NCI-H2107 treated with DMSO at 0.1 percent for 48 hours (cell line): ENCODE measurements around the gene CALHM3.

Experiments used
- DNase-seq: peaks from one replicate; lab custom pipeline; 2025; ENCODE audit not compliant: unreplicated experiment; lab: John Stamatoyannopoulos, UW

CALHM3 gene

GRCh38 chr10:103451091-103451813 lies 27.8 kb downstream of the CALHM3 start:
- DNase-seq = no peak

DNA sequence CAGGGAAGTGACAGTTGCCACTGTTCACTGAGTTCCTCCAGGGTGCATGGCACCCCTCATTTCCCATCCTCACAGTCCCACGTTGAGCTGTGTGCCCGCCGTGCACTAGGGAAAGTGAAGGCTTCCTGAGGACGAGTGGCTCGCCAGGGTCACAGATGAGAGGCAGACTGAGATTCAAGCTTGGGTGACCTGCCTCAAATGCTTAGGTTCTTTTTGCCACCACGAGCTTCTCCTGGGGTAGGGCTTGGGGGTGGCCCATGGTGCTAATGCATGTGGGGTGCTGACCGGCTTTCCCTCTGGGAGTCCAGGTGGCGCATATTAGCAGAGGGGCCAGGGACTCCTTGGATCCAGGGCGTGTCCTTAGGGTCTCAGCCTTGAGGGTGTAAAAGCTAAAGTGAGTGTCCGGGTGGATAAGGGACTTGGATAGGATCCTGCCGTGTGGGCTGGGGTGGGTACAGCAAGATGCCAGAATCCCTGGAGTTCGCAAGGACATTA lies 28.8 kb downstream of the CALHM3 start:
- no peak for DNase-seq

DNA sequence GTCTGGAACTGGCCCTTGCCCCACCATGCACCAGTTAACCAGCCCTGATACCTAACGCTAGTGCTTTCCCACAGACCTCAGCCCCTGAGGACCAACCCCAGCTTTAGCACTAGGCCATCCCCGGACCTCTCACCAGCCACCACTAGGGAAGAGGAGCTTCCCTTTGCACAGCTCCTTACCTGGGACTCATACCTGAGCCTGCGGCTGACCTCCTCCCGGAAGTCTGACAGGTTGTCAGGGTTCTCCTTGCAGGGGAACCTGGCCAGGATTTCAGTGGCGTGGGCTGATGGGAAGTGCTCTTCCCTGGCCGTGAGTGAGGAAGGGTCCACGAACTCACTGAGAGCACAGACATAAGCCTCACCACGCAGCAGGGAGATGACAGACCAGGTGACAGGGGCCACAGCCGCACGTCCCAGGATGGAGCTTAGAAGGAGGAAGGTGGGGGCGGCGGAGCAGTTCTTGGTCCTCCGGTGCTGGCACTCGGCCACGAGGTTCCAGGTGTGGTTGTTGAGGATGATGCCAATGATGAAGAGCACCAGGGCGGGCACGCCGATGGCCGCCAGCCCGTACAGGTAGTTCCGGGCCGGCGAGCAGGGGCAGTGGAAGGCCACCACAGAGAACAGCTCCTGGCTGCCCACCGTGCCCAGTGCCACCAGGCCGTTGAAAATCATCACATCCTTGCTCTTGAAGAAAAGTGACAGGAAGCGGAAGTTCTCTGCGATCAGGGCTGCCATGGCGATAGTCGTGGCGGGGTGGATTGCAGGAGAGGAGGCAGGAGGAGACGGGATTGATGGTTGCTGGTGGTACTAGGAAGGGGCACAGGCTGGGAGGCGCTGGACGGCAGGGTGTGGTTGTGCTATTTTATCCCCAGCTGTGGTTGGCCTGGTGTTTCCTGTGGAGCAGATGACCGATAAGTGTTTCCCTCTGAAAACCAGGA lies 29.6 kb downstream of the CALHM3 start:
- no peak for DNase-seq

DNA sequence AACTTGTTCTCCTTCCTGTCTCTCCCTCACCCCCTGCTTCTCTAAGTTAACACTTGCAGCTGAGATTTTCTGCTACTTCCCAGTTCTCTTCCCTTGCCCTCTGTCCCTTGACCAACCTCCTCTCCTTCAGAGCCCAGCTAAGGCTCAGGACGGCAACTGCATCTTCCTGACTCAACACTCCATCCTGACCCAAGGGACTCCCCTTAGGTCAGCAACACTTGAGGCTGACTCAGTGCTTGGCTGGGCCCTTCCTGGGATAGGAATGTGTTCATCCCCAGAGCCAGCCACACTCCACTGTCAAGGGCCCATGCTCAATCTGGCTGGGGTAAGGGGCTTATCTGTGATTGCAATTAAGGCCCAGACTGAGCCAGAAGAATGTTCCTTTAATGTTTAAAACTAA lies 30.3 kb downstream of the CALHM3 start:
- no peak for DNase-seq

DNA sequence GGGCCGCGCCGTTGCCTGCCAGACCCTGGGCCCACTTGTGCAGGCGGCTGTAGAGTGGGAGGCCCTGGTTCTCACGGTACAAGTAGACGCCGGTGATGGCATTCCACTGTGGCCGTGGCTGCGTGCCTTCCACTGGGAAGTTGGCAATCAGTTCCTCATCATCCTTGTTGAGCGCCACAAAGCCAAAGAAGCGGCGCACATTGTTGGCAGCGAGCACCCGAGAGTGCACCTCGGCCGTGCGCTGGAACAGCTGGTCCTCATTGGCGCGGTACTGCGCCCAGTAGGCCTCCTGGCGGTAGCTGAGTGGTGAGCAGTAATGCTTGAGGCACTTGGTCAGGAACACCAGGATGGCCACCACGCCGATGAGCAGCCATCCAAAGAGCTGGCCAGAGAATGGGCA lies 31.9 kb downstream of the CALHM3 start:
- no peak for DNase-seq

GRCh38 chr10:103445767-103446567 lies 33.1 kb downstream of the CALHM3 start:
- no peak for DNase-seq

DNA sequence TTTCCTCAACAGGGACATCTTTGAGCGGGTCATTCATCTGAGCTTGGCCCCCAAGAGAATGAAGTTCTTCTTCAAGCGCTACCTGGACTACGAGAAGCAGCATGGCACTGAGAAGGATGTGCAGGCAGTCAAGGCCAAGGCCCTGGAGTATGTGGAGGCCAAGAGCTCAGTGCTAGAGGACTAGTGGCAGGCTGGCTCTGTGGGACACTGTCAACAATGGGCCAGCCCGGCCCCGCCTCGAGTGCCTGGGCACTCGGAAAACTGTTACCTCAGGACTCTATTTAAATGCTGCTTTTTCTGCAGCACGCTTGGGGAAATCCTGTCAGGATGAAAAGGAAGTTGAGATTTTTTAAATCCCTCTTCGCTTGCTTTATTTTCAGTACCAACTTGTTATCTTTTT lies 33.7 kb downstream of the CALHM3 start:
- DNase-seq = no peak

GRCh38 chr10:103444478-103444877 lies 34.6 kb downstream of the CALHM3 start:
- DNase-seq = no peak

- no peak for DNase-seq
Measured at GRCh38 chr10:103443475-103444185, 35.4 kb downstream of the CALHM3 start.

GRCh38 chr10:103442031-103442461 lies 37.0 kb downstream of the CALHM3 start:
- DNase-seq = no peak

- DNase-seq = no peak
Measured at GRCh38 chr10:103441611-103442010, 37.4 kb downstream of the CALHM3 start.

DNA sequence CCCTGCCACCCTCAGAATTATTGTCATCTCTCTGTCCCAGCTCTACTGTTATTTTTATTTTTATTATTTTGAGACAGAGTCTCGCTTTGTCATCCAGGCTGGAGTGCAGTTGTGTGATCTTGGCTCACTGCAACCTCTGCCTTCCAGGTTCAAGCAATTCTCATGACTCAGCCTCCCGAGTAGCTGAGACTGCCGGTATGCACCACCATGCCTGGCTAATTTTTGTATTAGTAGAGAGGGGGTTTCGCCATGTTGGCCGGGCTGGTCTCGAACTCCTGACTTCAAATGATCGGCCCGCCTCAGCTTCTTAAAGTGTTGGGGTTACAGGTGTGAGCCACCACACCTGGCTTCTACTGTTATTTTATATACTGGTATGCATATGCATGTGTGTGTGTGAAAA lies 37.8 kb downstream of the CALHM3 start:
- no peak for DNase-seq

DNA sequence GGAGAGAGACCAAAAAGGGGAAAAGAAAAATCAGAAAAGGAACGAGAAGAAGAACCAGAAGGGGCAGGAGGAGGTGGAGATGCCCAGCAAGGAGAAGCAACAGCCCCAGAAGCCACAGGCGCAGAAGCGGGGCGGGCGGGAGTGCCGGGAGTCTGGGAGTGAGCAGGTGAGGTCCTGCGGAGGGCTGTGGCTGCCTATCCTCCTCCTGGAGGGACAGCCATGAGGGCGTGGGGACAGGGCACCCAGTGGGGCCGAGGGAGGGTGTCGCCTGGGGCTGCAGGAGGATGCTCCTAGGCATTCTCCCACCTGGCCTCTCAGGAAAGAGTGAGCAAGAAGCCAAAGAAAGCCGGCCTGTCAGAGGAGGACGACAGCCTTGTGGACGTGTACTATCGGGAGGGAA lies 38.6 kb downstream of the CALHM3 start:
- no peak for DNase-seq

DNA sequence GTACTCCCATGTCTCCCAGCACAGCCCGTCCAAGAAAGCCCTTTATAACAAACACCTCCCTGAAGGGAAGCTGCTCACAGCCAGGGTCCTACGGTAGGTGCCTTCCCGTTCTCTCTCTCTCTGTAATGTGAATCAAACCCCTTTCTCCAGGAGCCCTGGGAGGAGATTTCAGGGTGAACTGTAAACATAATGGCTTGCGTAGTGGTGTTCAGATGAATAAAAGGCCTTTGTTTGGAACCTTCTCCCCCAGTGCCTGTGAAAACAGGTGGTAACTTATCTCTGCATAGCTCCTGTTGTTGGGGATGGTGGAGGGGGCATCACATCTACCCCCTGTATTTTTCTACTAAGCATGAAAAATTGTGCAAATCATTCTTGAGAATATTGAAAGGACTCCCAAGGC lies 39.3 kb downstream of the CALHM3 start:
- DNase-seq = no peak

DNA sequence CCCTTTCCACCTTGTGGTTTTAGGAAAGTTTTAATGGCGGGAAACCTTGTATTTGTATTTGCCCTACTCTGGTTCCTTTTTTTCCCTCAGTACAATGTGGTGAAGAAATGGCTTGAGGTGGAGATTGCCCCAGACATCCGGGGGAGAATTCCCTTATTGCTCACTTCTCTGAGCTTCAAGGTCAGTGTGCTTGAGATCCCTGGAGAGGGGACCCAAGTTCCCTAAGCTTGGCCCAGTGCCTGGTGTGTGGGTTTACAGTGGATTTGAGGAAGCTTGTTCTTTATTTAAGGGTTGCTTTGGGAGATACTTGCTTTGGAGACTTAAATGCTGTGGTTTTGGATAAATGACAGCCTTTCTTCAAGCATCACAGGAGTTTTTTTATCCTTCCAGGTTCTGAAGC lies 45.2 kb downstream of the CALHM3 start:
- no peak for DNase-seq

GRCh38 chr10:103431902-103432301 lies 47.1 kb downstream of the CALHM3 start:
- no peak for DNase-seq

GRCh38 chr10:103429647-103430046 lies 49.4 kb downstream of the CALHM3 start:
- no peak for DNase-seq

DNA sequence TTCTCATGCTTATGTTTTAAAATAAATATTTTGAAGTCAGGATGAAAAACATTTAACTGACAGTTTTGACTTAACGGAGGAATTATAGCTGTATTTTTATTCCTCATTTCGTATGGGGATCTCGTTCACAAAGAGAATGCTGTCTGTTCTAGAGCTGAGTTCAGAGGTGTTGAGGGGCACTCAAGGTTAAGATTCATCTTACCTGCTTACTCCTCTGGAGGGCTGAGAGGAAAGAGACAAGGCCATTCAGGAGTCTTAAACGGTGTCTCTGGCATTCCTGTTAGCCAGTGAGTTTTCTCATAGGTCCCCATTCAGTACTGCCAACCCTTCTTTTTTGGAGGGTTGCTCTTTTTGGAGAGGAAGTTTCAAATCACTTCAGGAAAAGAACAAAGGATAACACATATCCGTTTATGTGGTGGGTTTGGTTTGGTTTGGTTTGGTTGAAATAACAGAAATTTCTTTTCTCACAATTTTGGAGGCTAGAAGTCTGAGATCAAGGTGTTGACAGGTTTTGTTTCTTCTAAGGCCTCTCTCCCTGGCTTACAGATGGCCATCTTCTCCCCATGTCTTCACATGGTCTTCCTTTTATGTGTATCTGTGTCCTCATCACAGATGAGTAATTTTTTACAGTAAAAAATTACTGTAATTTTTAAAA lies 49.9 kb downstream of the CALHM3 start:
- no peak for DNase-seq

DNA sequence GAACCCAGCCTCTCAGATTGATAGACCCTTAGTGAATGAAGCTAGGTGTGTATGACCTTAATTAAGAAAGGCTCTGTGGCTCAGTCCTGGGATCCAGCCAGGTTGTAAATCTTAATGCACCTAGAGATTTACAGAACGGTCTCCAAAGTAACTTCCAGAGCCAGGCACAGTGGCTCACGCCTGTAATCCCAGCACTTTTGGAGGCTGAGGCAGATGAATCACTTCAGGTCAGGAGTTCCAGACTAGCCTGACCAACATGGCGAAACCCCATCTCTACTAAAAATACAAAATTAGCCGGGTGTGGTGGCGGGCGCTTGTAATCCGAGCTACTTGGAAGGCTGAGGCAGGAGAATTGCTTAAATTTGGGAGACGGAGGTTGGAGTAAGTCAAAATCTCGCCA lies 51.2 kb downstream of the CALHM3 start:
- no peak for DNase-seq

- no peak for DNase-seq
Measured at GRCh38 chr10:103423748-103424147, 55.3 kb downstream of the CALHM3 start.
